Stimulated activated CD8-positive, alpha-beta memory T cell treated with anti-CD3 and anti-CD28 coated beads, Interleukin-7, amount 100 ng/mL, for 48 hours (primary cell): ENCODE data around the gene UFD1.
A peak's percentile ranks its signal among the peaks of the same experiment; 100 is the strongest.

Experiments
- DNase-seq, 2 donors: peaks; one replicate each; pipeline ENCODE4 v3.0.0-alpha.2; 2020; ENCODE audit warnings: low read depth in 1 of 2; ENCODE audit errors: extremely low read depth in 1 of 2

UFD1 gene

GRCh38 chr22:19497245-19497644 lies 18.3 kb upstream of the UFD1 start:
- DNase-seq, result no peak

GRCh38 chr22:19496324-19496630 lies 17.3 kb upstream of the UFD1 start:
- DNase-seq, result no peak

- DNase-seq, result no peak
These were observed 16.8 kb upstream of the UFD1 start for GRCh38 chr22:19495562-19496323.

- DNase-seq, result no peak
These were observed 15.7 kb upstream of the UFD1 start for GRCh38 chr22:19494676-19495173.

GRCh38 chr22:19494001-19494560 lies 15.1 kb upstream of the UFD1 start:
- no peak for DNase-seq

- DNase-seq, result no peak
These were observed 13.6 kb upstream of the UFD1 start for GRCh38 chr22:19492504-19493174.

GRCh38 chr22:19490628-19491230 lies 11.7 kb upstream of the UFD1 start:
- no peak for DNase-seq

- DNase-seq, result no peak
These were observed 10.2 kb upstream of the UFD1 start for GRCh38 chr22:19488884-19489843.

GRCh38 chr22:19488285-19488684 lies 9.3 kb upstream of the UFD1 start:
- DNase-seq, result no peak

GRCh38 chr22:19483481-19484244 lies 4.7 kb upstream of the UFD1 start:
- DNase-seq, result no peak

GRCh38 chr22:19482297-19482696 lies 3.3 kb upstream of the UFD1 start:
- no peak for DNase-seq

- DNase-seq, result no peak
These were observed 1.8 kb upstream of the UFD1 start for GRCh38 chr22:19480789-19481188.

GRCh38 chr22:19480173-19480568 lies 1.2 kb upstream of the UFD1 start:
- no peak for DNase-seq

GRCh38 chr22:19479355-19480172 lies 571 bp upstream of the UFD1 start, which contains the start of gene CDC45:
Gene CDC45, plus strand, starts transcription at chr22:19479920. Its CDS starts 49 bp downstream, at chr22:19479969.
- peak; percentile 85 to 93 for DNase-seq

GRCh38 chr22:19478045-19478900 lies 720 bp downstream of the UFD1 start:
- no peak for DNase-seq

- no peak for DNase-seq
These were observed 1.5 kb downstream of the UFD1 start for GRCh38 chr22:19477321-19478044.

- DNase-seq, result no peak
These were observed 3.0 kb downstream of the UFD1 start for GRCh38 chr22:19476023-19476422.
